Subcutaneous adipose tissue (tissue), 4 donors: Measurements from ENCODE around the gene KLHL33. TPM values are rescaled to one million over a fixed set of nuclear protein-coding genes. Genes with fewer than 3 reads are reported as not detected.

Experiments used
- CTCF ChIP-seq: fragments of 450-650 bp; IDR thresholded peaks from one replicate; pipeline ENCODE4 v1.5.1; 2016; ENCODE audit warnings: low read depth, mild to moderate bottlenecking, control low read depth, antibody characterized with exemption, moderate library complexity
- total RNA-seq, 4 donors: library from RNA; depleted of rRNA; stranded (reverse); fragments of >200 nt; gene quantifications; one replicate each; pipeline ENCODE4 v1.1.0, GENCODE V29; 2016

The KLHL33 gene
- total RNA-seq, 4 donors from 2014 or later = 0.16 to 3.4 (median 0.81) TPM

- no peak for TF ChIP-seq CTCF
These were observed 21.0 kb upstream of the KLHL33 start for GRCh38 chr14:20456971-20457370.

GRCh38 chr14:20455355-20456300, 19.7 kb upstream of the KLHL33 start:
- TF ChIP-seq CTCF = no peak

- TF ChIP-seq CTCF = no peak
These were observed 18.8 kb upstream of the KLHL33 start, which contains the start of the genes APEX1 and OSGEP for GRCh38 chr14:20454516-20455354. Gene APEX1 (plus strand): TSS chr14:20455226. CDS start chr14:20455646, 420 bp downstream. Gene OSGEP (minus strand): TSS chr14:20454812. CDS start chr14:20454683, 129 bp downstream.

- no peak for TF ChIP-seq CTCF
These were observed 10.9 kb upstream of the KLHL33 start for GRCh38 chr14:20446889-20447288.

- no peak for TF ChIP-seq CTCF
These were observed 5.5 kb upstream of the KLHL33 start for GRCh38 chr14:20441461-20441860.

- TF ChIP-seq CTCF = no peak
These were observed 4.9 kb upstream of the KLHL33 start for GRCh38 chr14:20440882-20441281.

- no peak for TF ChIP-seq CTCF
These were observed 4.5 kb upstream of the KLHL33 start for GRCh38 chr14:20440465-20440864.
